Measurements from ENCODE around the gene KPTN. TPM values are rescaled to one million over a fixed set of nuclear protein-coding genes. Genes with fewer than 3 reads are reported as not detected.
A peak's percentile ranks its signal among the peaks of the same experiment; 100 is the strongest.

The KPTN gene
- total RNA-seq, 1 donor from 2014 or later = 9.3 TPM

- peaks cover 7% of the 10 kb centered on the region for H3K36me3 ChIP-seq
- no peak for ATAC-seq
- no peak for TF ChIP-seq CTCF (IDR thresholded peaks at IDR 0.05)
- intact Hi-C loops (cut with DNase I) = no loop called here
- H3K27ac ChIP-seq = peak overlapping the region; percentile 98
- no peak for DNase-seq
- H3K4me1 ChIP-seq = peaks cover 77% of the 10 kb centered on the region
- no peaks in the 10 kb centered on the region for H3K27me3 ChIP-seq
- H3K4me3 ChIP-seq = peak overlapping the region; percentile 95
- H3K9me3 ChIP-seq = no peaks in the 10 kb centered on the region
Observed at GRCh38 chr19:47511128-47511517, 27.1 kb upstream of the KPTN start.

GRCh38 chr19:47510516-47511127 lies 26.6 kb upstream of the KPTN start:
- H3K27me3 ChIP-seq = no peaks in the 10 kb centered on the region
- peaks cover 12% of the 10 kb centered on the region for H3K36me3 ChIP-seq
- peaks cover 72% of the 10 kb centered on the region for H3K4me1 ChIP-seq
- peak overlapping the region; percentile 98 for H3K27ac ChIP-seq
- ATAC-seq = no peak
- intact Hi-C loops (cut with DNase I) = no loop called here
- H3K4me3 ChIP-seq = no peak overlapping the region
- no peak for TF ChIP-seq CTCF (IDR thresholded peaks at IDR 0.05)
- DNase-seq = no peak
- H3K9me3 ChIP-seq = no peaks in the 10 kb centered on the region

GRCh38 chr19:47509973-47510372 lies 26.0 kb upstream of the KPTN start:
- peak overlapping the region; percentile 2 for H3K27ac ChIP-seq
- H3K9me3 ChIP-seq = no peaks in the 10 kb centered on the region
- H3K4me3 ChIP-seq = no peak overlapping the region
- no peak for DNase-seq
- ATAC-seq = no peak
- H3K27me3 ChIP-seq = no peaks in the 10 kb centered on the region
- H3K36me3 ChIP-seq = peaks cover 15% of the 10 kb centered on the region
- TF ChIP-seq CTCF (IDR thresholded peaks at IDR 0.05) = no peak
- H3K4me1 ChIP-seq = peaks cover 72% of the 10 kb centered on the region
- intact Hi-C loops (cut with DNase I) = no loop called here

- Histone ChIP-seq H3K4me3 (no peak overlapping the region), H3K27ac (peak overlapping the region; percentile 2), H3K36me3 (peaks cover 16% of the 10 kb centered on the region), H3K9me3 (no peaks in the 10 kb centered on the region), H3K4me1 (peaks cover 72% of the 10 kb centered on the region), H3K27me3 (no peaks in the 10 kb centered on the region)
- DNase-seq (no peak), ATAC-seq (no peak)
- TF ChIP-seq CTCF (IDR thresholded peaks at IDR 0.05) = no peak
- intact Hi-C loops (cut with DNase I) = no loop called here
Observed at GRCh38 chr19:47509170-47509847, 25.3 kb upstream of the KPTN start.

- DNase-seq (no peak), ATAC-seq (no peak)
- H3K4me3 ChIP-seq = no peak overlapping the region
- TF ChIP-seq CTCF (IDR thresholded peaks at IDR 0.05) = no peak
- H3K27ac ChIP-seq = no peak overlapping the region
- peaks cover 22% of the 10 kb centered on the region for H3K36me3 ChIP-seq
- no peaks in the 10 kb centered on the region for H3K9me3 ChIP-seq
- intact Hi-C loops (cut with DNase I) = no loop called here
- H3K27me3 ChIP-seq = no peaks in the 10 kb centered on the region
- peaks cover 71% of the 10 kb centered on the region for H3K4me1 ChIP-seq
Observed at GRCh38 chr19:47508721-47509120, 24.7 kb upstream of the KPTN start.
